Inferior parietal cortex (tissue), 1 donor: ENCODE results near the gene CRYGB.
"Not testable (repeated sequence)": the region's sequence is repeated elsewhere in the genome, so short reads cannot be mapped to it uniquely, and the experiment has no call there.

ENCODE experiments used
- DNase-seq: peaks from one replicate; pipeline ENCODE4 v3.0.0-alpha.2; 2016; ENCODE audit errors: extremely low spot score

Gene CRYGB

DNA sequence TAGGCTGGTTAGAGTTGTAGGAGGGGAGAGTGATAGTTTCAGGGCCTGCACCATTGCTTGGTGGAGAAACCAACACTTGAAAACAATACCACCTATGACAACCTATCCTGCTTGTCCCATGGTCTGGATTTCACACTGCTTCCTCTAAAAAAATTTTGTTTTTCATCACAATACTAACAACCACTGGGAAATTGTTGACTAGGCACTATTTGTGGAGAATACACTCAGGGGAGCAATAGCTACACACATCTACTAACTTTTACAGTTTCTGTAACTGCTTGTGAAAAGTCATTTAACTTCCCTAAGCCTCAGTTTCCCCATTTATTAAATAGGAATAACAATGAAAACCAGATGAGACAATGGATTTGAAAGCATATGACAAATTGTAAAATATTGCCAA lies 4.1 kb upstream of the CRYGB start:
- no peak for DNase-seq

DNA sequence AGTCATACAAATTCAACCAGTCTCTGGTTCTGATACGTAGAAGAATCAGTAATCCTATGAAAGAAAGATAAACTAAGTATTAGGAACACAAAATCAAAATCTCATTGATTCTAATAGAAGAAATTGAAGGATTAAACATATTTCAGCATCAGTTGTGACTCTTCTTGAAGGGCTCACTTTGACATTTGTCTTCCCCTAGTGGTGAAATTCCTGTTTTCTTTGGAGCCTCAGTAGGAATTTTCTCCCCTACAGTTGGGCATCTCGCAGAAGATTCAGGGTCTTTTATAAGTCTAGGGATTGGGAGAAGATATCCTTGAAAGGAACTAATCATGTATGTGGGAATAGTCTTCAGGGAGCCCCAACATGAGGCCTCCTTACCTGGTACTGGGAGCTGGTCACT lies 2.8 kb upstream of the CRYGB start:
- no peak for DNase-seq

DNA sequence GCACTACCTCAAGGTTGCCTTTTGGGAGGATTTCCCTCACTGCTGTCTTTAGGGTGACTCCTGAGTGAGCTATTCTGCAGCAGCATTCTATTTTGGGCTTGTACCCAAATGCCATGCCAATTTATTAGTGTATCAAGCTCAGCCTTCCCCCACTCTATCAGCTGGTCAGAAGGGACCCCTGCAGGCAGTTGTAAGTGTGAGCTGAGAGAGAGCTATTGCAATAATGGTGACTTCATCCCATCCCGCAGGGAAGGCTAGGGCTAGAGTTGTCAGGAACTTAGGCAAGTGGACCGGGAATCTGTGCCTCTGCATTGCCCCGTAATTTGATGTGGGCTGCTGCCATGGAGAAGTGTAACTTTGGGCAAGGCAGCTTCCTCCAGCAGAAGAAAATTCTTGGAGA lies 1.8 kb upstream of the CRYGB start:
- DNase-seq, result no peak

DNA sequence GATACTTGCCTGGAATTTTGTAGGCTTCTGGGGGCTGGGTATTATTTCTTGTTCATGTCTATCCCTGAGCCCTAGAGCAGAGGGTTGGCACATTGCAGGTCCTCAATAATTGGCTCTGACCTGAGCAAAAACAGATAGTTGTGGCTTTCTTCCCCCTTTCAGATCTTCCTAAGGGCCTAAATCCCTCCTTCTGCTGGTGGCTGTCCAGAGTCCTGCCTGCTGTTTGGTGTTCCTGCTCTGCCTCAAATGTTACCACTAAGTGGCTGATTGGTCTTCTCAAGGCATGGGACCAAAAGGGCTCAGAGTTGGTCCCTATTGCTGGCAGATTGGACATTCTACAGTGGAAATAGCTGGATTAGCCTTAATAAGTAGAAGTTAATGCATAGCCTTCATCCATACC lies 1.1 kb upstream of the CRYGB start:
- DNase-seq, result no peak

DNA sequence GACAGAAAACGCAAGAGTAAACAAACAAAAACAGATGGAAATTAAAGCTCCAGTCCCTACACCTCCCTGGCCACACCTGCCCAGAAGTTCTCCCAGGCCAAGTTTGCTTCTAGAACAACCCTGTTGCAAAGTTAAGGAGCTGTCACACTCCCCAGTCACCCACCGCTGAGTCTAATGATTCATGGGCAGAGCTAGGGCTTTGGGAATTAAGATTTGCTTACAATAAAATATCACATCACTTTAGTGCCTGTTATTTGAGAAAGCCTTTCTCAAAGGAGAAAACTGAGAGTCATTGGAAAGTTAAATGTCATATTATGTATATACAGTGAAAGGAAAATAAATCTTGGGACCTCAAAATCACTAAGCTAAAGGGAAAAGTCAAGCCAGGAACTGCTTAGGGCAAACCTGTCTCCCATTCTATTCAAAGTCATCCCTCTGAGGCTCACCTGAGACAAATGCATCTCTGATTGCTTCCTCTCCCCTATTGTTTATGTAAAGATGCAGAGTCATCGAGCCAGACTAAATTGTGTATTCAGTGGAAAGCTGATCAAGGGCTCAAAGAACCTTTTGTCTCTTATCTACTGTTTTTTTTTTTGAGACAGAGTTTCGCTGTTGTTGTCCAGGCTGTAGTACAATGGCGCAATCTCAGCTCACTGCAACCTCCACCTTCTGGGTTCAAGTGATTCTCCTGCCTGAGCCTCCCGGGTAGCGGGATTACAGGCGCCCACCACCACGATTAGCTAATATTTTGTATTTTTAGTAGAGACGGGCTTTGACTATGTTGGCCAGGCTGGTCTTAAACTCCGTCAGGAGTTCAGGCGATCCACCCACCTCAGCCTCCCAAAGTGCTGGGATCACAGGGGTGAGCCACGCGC lies 2.8 kb downstream of the CRYGB start:
- DNase-seq, result peak; percentile 25

DNA sequence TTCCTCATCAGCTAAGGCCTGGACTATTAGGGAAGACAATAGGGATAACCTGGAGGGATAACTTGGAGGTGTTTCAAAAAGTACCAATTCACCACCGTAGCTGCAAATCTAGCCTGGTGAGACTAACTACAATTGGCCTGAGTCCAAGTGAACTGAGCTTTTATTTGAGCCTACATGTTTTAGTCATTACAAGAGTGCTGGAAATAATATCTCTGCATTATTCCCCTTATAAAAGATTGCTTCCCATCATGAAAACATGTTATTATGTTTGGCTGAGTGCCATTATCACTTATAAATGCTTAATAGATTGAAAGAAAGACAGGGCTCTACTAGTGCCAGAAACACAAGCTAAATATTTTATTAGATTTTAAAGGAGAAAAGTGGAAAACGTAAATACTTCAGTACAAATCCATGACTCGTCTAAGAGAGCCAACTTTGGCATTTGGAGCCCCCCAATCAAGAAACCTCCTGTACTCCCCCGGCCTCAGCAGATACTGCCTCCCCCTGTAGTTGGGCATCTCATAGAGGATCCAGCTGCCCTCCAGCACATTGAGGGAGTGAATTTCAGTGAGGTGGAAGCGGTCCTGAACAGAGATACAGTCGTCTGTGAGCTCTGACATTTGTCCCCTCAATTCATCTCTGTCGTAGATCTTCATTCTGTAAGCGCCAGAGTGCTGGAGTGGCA lies 3.6 kb downstream of the CRYGB start:
- DNase-seq, result no peak

DNA sequence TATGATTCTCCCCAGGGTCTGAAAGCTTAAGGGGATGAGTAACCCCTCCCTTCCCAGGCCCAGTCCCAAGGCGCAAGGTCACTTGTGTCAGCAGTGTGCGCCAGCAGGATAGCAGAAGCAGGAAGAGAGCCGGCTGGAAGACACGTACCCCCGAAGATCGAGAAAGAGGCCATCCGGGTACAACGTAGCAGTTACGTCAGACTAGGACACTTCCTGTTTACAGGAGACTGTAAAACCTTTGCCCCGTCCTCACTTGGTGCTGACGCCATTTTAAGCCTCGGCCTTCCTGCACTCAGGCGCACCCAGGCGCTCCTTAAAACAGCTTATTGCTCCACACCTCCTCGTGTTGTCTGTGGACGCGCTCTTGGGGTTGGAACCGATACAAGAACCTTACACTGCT lies 6.5 kb downstream of the CRYGB start:
- DNase-seq, result no peak

DNA sequence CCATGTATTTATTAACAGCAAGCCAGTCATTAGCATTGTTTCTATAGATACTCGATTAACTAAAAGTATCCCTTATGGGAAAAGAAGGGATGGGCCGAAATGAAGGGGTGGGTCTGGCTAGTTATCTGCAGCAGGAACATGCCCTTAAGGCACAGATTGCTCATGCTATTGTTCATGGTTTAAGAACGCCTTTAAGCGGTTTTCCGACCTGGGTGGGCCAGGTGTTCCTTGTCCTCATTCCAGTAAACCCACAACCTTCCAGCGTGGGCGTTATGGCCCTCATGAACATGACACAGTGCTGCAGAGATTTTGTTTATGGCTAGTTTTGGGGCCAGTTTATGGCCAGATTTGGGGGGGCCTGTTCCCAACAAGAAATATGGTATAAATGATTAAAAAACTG lies 7.6 kb downstream of the CRYGB start:
- DNase-seq, result not testable (repeated sequence)

DNA sequence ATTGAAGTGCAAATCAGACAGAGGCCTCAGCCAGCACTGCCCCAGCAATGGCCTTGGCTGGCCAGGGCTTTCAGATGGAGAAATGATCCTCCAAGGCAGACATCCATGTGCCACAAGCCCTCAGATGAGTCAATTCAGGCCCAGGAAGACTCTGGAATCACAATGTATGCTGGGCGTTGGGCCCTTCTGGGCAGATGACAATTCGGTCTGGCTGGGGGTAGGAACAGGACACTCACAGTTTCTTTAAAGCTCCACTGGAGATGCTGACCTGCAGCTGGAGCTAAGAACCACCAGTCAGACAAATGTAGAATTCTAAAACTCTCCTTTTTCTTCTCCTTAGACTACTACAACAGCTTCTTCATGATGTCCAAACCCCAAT lies 9.3 kb downstream of the CRYGB start:
- DNase-seq, result no peak

DNA sequence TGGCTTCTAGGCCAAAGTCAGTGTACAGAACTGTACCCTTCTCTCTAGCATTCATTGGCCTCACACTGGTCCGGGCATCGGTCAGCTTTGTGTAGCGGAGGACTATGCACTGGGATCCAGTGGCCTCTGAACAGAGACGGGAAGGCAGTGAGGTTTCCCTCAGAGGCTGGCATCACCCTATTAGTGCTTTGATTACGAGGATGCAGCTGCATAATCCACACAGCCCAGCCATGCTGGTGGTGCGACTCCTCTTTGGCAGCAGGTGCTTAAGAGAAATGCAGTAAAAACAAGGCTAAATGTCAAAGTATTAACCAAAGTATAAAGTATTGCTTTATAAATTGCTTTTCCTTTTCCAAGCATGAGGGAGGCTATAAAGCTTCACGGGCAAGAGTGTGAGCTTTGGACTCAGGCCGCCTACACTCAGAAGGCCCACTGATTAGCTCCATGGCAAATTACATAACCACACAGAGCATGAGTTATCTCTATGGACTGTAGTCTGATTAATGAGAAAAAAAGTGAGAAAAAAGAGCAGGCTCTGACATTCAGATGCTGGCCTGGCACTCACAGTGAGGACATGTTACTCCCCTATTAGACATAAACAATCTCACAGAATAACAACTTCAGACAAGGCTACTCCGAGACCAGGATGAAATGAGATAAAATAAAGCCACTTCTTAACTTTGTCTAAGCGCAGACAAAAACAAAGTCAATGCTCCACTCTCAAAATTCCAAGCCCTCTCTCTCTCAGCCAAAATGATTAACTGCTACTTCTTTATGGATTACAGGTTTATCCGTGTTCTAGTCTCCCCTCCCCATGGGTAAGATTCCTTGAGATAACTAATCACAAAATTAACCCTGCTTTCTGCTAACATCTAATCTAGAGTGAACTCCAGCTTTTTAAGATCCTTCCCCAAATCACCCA lies 9.9 kb downstream of the CRYGB start:
- no peak for DNase-seq

DNA sequence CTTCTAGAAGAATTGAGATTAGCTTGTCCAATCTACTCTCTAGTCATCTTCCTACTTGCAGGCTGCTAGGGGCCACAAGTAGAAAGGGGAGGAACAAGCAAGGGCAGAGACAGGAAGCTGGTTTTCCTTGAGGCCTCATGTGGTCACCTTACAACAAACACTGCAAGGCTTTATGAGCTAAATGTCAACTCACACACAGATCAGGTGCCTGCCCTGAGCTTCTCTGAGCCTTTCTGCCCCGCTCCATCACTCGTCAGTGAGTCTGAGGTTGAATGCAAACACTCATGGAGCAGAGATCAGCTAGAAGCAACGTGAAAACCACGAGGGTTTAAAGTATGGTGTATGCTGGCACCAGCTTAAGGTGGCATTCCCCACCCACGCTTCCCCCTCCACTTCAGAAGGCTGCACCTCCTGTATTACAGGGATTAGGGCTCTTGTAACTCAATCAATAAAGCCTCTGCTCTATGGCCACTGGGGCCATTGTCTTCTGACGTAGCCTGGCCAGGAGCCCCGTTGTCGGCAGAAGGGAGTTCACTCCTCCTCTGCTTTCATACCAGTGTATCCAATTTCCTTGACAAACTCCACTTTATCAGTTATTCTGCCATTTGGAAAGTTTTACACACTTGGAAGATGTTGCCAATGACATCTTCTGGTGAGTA lies 10.9 kb downstream of the CRYGB start:
- DNase-seq, result no peak

DNA sequence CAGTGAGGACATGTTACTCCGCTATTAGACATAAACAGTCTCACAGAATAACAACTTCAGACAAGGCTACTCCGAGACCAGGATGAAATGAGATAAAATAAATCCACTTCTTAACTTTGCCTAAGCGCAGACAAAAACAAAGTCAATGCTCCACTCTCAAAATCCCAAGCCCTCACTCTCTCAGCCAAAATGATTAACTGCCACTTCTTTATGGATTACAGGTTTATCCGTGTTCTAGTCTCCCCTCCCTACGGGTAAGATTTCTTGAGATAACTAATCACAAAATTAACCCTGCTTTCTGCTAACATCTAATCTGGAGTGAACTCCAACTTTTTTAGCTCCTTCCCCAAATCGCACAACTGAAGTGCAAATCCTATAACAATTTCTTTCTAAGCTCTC lies 15.2 kb downstream of the CRYGB start:
- no peak for DNase-seq

DNA sequence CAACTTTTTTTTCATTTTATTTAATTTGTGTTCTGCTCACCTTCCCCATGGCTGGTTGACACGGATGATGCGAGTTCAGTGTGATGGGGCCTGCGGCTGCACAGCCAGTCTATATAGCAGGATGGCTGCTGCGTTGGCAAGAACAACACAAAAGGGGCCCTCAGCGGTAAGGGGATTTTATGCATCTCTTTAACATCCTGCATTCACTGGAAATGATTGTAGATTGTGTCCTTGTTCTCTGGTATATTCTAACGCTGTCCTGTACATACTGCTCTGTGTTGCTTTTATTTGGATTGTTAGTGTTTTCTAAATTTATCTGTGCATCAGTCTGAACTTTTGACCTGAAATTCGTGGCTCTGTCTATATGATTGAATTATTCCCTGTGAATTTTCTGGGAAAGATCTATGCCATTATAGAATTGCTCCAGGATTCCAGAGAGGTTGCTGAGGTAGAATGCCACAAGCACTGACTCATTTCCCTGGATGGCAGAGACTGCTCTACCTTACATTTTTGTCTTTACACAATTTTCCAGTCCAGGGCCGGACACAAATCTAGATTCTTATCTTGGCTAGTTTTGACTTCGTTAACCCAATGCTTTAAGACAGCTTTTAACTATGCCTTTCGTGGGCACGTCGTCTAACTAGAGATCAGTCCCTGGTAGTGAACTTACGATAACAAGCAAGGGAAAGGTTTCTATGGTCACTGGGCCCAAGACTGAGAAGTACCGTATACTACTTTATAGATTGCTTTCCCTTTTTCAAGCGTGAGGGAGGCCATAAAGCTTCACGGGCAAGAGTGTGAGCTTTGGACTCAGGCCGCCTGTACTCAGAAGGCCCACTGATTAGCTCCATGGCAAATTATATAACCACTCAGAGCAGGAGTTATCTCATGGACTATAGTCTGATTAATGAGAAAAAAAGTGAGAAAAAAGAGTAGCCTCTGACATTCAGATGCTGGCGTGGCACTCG lies 15.9 kb downstream of the CRYGB start, which contains the start of gene CRYGC:
CRYGC (minus strand) TSS at position 85 of the 968 bp plus-strand sequence; CDS start at position 49, 36 bp downstream.
- no peak for DNase-seq

DNA sequence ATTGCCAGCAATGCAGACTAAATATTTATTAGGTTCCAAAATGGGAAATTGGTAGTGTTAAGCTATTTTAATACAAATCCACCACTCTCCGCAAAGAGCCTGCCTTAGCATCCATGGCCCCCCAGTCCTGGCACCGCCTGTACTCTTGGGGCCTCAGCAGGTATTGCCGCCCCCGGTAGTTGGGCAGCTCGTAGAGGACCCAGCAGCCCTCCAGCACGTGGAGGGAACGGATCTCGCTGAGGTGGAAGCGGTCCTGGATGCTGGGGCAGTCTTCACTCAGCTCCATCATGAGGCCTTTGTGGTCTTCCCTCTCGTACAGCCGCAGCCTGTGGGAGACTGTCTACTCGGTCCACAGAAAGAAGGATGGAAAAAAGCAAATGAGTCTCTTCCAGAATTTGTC lies 17.8 kb downstream of the CRYGB start:
- DNase-seq, result no peak

DNA sequence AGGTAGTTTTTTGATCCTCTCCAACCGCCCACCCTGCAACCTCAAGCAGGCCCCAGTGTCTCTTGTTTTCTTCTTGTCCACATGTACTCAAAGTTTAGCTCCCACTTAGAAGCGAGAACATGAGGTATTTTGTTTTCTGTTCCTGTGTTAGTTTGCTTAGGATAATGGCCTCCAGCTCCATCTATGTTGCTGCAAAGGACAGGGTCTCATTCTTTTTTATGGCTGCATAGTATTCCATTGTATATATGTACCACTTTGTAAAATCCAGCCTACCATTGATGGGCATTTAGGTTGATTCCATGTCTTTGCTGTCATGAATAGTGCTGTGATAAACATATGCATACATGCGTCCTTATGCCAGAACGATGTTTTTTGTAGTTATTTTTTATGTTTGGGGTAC lies 18.9 kb downstream of the CRYGB start:
- DNase-seq, result no peak

DNA sequence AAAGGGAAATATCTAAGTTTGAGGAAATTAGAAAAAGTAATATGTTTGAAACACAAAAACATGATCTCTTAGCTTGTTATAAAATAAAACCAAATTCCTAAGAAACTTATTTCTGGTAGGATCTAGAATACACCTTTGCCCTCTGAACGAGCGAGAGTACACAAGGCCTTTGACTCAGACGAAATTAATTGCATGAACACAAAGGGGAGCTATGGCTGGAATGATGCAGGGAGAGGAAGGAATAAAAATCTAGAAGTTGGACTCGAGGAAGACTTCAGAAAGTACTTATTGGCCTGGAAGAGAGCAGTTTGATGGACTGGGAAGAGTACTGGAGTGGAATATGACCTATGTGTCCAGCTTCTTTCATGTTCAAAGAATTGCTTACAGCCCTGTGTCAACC lies 20.7 kb downstream of the CRYGB start:
- no peak for DNase-seq

DNA sequence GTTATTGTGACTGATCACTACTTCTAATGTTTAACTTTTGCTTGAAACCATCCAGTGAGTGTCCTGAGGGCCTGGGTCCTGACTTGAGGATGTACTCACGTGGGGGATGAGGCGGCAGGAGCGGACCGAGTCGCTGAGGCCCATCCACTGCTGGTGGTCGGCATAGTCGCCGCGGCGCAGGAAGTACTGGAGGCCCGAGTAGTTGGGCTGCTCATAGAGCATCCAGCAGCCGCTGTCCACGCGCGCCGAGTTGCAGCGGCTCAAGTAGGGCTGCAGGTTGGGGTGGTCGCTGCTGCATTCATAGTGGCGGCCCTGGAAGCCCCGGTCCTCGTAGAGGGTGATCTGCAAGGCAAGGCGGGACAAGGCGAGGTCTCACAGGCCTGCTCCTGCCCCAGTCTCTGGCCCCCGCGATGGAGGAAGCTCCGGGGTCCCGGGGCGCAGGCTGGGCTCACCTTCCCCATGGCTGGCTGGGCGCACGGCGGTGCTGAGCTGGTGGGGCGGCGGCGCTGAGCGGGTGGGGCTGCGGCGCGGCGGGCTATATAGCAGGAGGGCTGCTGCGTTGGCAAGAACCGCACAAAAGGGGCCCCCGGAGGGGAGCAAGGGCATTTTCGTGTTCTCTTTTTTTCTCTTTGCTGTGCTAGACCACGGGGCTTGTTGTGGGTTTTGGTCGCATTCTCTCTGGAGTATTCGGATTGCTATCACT lies 21.8 kb downstream of the CRYGB start, which contains the start of gene CRYGD:
CRYGD (minus strand) TSS at position 512 of the 703 bp plus-strand sequence; CDS start at position 461, 51 bp downstream.
- DNase-seq, result not testable (repeated sequence)

DNA sequence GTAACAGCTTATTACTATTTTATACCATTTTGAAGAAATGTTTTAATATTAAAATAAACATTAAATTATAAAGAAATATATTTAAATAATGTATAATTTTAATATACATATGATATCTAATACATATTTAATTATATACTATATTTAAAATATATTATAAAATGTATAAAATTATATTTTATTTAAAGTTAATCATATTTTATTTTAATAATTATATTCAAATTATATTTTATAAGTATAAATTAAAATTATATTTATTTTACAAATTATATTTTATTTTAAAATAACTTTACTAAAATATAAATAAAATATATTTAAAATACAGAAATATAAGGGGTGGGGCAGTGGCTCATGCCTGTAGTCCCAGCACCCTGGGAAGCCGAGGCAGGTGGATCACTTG lies 23.7 kb downstream of the CRYGB start:
- DNase-seq, result no peak

DNA sequence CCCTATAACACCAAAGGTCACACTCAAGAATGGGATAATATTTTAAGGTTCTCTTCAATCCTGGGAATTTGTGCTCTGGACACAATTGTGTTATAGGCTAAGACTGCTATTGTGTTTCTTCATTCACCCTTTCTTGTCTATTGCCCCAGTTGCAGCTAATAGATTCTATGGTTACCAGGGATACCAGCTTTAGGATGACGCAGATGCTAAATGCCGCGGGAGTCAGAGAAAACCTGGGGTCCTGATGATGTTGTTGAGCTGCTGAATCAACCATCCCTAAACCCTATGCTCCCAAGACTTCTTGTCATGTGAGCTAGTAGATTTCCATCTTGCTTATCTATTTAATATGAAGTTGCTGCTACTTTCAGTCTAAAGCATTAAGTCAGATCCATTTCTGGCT lies 27.0 kb downstream of the CRYGB start:
- no peak for DNase-seq

DNA sequence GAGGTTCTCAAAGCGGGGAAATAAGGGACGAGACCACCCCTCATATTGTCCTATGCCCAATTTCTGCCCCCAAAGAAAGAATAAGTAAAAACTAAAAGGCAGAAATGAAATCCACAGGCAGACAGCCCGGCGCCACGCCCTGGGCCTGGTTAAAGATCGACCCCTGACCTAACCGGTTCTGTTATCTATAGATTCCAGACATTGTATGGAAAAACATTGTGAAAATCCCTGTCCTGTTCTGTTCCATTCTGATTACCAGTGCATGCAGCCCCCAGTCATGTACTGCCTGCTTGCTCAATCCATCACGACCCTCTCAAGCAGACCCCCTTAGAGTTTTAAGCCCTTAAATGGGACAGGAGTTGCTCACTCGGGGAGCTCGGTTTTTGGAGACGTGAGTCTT lies 28.6 kb downstream of the CRYGB start:
- not testable (repeated sequence) for DNase-seq
